ENCODE data around the gene NSD1.

Gene NSD1

GRCh38 chr5:177131352-177132135 is 2.0 kb upstream of the NSD1 start:
- Histone ChIP-seq H3K4me1 (no peaks in the 10 kb centered on the region), H3K36me3 (peaks cover 14% of the 10 kb centered on the region), H3K27me3 (no peaks in the 10 kb centered on the region), H3K9me3 (no peaks in the 10 kb centered on the region), H3K4me3 (ENCODE audit: low read depth, low read length) (no peak overlapping the region)
- no peak for DNase-seq
- no peak for TF ChIP-seq CTCF (IDR thresholded peaks at IDR 0.05; ENCODE audit: low read depth, low read length)

- H3K36me3 ChIP-seq: peaks cover 22% of the 10 kb centered on the region
- no peaks in the 10 kb centered on the region for H3K9me3 ChIP-seq
- H3K4me1 ChIP-seq: peaks cover 4% of the 10 kb centered on the region; the same call in 1 of the 2 replicates
- no peak overlapping the region for H3K4me3 ChIP-seq (ENCODE audit: low read depth, low read length)
- no peak for TF ChIP-seq CTCF (IDR thresholded peaks at IDR 0.05; ENCODE audit: low read depth, low read length)
- DNase-seq: peak; percentile 26
- no peaks in the 10 kb centered on the region for H3K27me3 ChIP-seq
Measured at GRCh38 chr5:177132136-177133095, 1.2 kb upstream of the NSD1 start.

- peak overlapping the region; percentile 89 for H3K4me3 ChIP-seq (ENCODE audit: low read depth, low read length)
- no peak for TF ChIP-seq CTCF (IDR thresholded peaks at IDR 0.05; ENCODE audit: low read depth, low read length)
- H3K27me3 ChIP-seq: no peaks in the 10 kb centered on the region
- H3K36me3 ChIP-seq: peaks cover 32% of the 10 kb centered on the region
- H3K4me1 ChIP-seq: peaks cover 4% of the 10 kb centered on the region; the same call in 1 of the 2 replicates
- DNase-seq: peak; percentile 70
- H3K9me3 ChIP-seq: no peaks in the 10 kb centered on the region
Measured at GRCh38 chr5:177133853-177134696, 502 bp downstream of the NSD1 start.

GRCh38 chr5:177134697-177135225 is 1.2 kb downstream of the NSD1 start:
- no peak for DNase-seq
- H3K4me1 ChIP-seq: peaks cover 4% of the 10 kb centered on the region; the same call in 1 of the 2 replicates
- TF ChIP-seq CTCF (IDR thresholded peaks at IDR 0.05; ENCODE audit: low read depth, low read length): no peak
- H3K9me3 ChIP-seq: no peaks in the 10 kb centered on the region
- peak overlapping the region; percentile 89 for H3K4me3 ChIP-seq (ENCODE audit: low read depth, low read length)
- no peaks in the 10 kb centered on the region for H3K27me3 ChIP-seq
- peaks cover 32% of the 10 kb centered on the region for H3K36me3 ChIP-seq

- no peaks in the 10 kb centered on the region for H3K9me3 ChIP-seq
- no peak for TF ChIP-seq CTCF (IDR thresholded peaks at IDR 0.05; ENCODE audit: low read depth, low read length)
- H3K4me1 ChIP-seq: peaks cover 4% of the 10 kb centered on the region; the same call in 1 of the 2 replicates
- H3K27me3 ChIP-seq: no peaks in the 10 kb centered on the region
- peaks cover 68% of the 10 kb centered on the region for H3K36me3 ChIP-seq
- DNase-seq: no peak
- H3K4me3 ChIP-seq (ENCODE audit: low read depth, low read length): no peak overlapping the region
Measured at GRCh38 chr5:177140312-177140711, 6.7 kb downstream of the NSD1 start.

All from BE2C (cell line).